Measurements from ENCODE around the gene TMEM39A.

The TMEM39A gene

DNA sequence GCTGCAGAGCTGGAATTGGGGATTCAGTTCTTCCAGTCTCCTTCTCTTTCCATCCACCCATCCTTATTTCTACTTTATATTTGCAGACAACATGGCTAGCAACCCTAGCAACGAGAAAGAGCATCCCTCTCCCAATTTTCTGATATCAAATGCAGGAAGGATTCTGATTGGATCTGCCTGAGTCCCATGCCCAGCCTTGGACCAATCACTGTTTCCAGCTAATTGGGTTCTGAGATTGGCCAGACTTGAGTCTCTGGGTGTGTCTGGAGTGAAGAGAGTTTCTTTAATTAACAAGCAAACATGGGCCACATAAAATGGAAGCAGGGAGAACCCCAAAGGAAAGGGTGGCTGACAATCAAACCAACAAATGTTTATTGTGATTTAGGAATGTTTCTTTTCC, 60.6 kb downstream of the TMEM39A start:
- no peak for DNase-seq (ENCODE audit: low read depth)
- TF ChIP-seq CTCF (IDR thresholded peaks at IDR 0.05; ENCODE audit: insufficient read depth, low read depth, low read length, missing control alignments), result no peak
- H3K4me3 ChIP-seq (ENCODE audit: low read length), result no peak overlapping the region

DNA sequence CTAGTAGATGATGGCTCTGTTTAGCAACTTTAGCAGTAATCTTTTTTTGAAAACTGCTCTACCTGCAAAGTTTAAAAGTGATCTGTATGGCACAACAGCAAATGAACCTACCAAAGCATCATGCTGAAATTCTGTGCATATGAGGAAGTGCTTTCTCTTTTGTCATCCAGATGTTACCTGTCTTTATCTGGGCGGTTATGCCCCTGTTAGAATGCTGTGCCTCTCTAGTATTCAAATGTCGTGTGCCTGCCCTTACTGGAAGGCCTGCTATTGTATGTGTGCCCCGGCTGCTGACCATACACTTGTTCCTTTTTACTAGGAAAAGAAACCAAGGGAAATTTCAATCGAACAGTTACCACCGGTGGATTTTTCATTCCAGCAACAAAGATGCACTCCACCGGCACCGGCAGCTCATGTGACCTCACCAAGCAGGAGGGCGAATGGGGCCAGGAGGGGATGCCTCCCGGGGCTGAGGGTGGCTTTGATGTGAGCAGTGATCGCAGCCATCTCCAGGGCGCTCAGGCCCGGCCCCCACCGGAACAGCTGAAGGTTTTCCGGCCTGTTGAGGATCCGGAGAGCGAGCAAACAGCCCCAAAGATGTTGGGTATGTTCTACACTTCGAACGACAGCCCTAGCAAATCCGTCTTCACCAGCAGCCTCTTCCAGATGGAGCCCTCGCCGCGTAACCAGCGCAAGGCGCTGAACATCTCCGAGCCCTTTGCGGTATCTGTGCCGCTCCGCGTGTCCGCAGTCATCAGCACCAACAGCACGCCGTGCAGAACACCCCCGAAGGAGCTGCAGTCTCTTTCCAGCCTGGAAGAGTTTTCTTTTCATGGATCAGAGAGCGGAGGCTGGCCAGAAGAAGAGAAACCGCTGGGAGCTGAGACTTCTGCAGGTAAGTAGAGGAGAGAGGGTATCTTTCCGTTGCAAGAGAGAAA, 61.6 kb downstream of the TMEM39A start:
- H3K4me3 ChIP-seq (ENCODE audit: low read length), result no peak overlapping the region
- TF ChIP-seq CTCF (IDR thresholded peaks at IDR 0.05; ENCODE audit: insufficient read depth, low read depth, low read length, missing control alignments), result no peak
- no peak for DNase-seq (ENCODE audit: low read depth)

DNA sequence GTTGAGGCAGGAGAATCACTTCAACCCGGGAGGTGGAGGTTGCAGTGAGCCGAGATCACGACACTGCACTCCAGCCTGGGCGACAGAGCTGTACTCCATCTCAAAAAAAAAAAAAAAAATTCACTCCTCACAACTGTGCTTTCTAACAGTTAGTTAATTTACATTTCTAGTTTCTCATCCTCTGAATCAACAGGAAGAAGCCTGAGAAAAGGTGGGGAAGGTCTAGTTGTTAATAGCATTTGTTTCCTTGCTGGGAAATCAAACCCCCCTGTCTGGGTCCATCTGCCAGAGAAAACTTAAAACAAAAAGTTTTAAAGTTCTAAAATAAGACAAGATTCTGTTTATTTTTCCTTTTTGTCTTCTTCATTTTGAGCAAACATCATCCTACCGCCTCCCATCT, 62.3 kb downstream of the TMEM39A start:
- H3K4me3 ChIP-seq (ENCODE audit: low read length), result no peak overlapping the region
- TF ChIP-seq CTCF (IDR thresholded peaks at IDR 0.05; ENCODE audit: insufficient read depth, low read depth, low read length, missing control alignments), result no peak
- DNase-seq (ENCODE audit: low read depth), result no peak

DNA sequence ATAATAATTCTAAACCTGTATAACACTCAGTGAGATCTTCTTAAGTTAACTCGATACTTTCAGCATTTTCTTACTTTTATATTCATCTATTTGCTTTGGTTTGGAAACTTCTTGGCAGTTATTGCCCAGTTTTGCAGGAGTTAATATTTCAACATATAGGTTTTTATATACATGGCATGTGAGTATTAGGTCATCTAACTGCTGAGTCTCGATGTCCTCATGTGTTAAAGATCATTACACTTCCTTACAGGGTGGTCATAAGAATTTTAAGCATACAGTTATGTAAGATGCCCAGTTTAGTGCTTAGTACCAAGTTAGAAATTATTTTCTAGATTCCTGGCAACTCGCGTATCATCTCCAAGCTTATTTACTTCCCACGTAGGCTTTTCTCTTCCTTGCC, 62.9 kb downstream of the TMEM39A start:
- no peak overlapping the region for H3K4me3 ChIP-seq (ENCODE audit: low read length)
- no peak for TF ChIP-seq CTCF (IDR thresholded peaks at IDR 0.05; ENCODE audit: insufficient read depth, low read depth, low read length, missing control alignments)
- DNase-seq (ENCODE audit: low read depth), result no peak

GRCh38 chr3:119396870-119397269, 66.5 kb downstream of the TMEM39A start:
- no peak for TF ChIP-seq CTCF (IDR thresholded peaks at IDR 0.05; ENCODE audit: insufficient read depth, low read depth, low read length, missing control alignments)
- no peak for DNase-seq (ENCODE audit: low read depth)
- no peak overlapping the region for H3K4me3 ChIP-seq (ENCODE audit: low read length)

DNA sequence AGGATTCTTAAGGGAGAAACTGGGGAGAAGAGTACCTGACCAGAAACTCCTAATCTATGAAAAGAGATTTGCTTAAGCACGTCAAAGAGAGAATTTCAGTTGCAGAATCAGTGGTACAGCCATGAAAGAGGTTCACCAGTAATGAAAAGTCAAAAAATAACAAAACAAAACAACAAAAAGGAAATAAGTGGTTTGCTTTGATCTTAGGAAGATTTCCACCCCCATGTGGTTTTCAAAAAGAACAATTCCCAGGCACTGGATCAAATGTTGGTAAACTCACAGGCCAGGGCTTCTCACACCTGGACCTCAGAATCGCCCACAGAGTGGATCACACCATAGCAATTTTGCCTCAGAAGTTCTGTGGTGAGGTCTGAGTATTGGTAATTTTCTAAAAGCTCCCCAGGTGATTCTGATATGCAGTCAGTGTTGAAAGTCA, 67.5 kb downstream of the TMEM39A start:
- H3K4me3 ChIP-seq (ENCODE audit: low read length), result no peak overlapping the region
- TF ChIP-seq CTCF (IDR thresholded peaks at IDR 0.05; ENCODE audit: insufficient read depth, low read depth, low read length, missing control alignments), result no peak
- no peak for DNase-seq (ENCODE audit: low read depth)

DNA sequence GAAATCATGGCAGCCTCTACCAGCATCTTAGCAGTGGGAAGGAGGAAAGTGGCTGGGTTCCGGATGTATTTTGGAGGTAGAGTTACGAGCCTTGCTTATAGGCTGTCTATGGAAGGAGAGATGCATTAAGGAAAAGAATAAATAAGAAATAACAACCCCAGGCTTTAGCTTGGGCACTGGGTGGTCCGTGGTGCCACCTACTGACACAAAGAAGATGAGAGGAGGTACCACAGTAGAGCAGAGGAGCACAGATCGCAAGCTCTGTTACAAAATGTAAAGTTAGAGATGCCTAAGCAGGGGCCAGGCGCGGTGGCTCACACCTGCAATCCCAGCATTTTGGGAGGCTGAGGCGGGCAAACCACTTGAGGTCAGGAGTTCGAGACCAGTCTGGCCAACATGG, 74.8 kb downstream of the TMEM39A start:
- no peak for TF ChIP-seq CTCF (IDR thresholded peaks at IDR 0.05; ENCODE audit: insufficient read depth, low read depth, low read length, missing control alignments)
- no peak for DNase-seq (ENCODE audit: low read depth)
- no peak overlapping the region for H3K4me3 ChIP-seq (ENCODE audit: low read length)
